Measurements from ENCODE around the gene MRFAP1.
"Not testable (repeated sequence)": the region's sequence is repeated elsewhere in the genome, so short reads cannot be mapped to it uniquely, and the experiment has no call there.

Gene MRFAP1

GRCh38 chr4:6672131-6672530 is 31.6 kb downstream of the MRFAP1 start:
- no peak for DNase-seq

GRCh38 chr4:6672541-6673190 is 32.2 kb downstream of the MRFAP1 start:
- not testable (repeated sequence) for DNase-seq

GRCh38 chr4:6673191-6673659 is 32.7 kb downstream of the MRFAP1 start:
- DNase-seq: not testable (repeated sequence)

GRCh38 chr4:6673660-6674499 is 33.4 kb downstream of the MRFAP1 start:
- peak; percentile 66 for DNase-seq

GRCh38 chr4:6674500-6675149 is 34.1 kb downstream of the MRFAP1 start:
- DNase-seq: peak; percentile 11

- no peak for DNase-seq
Observed at GRCh38 chr4:6676722-6677558, 36.5 kb downstream of the MRFAP1 start.

GRCh38 chr4:6680372-6681034 is 40.0 kb downstream of the MRFAP1 start:
- no peak for DNase-seq

- no peak for DNase-seq
Observed at GRCh38 chr4:6681191-6681590, 40.7 kb downstream of the MRFAP1 start.

- DNase-seq: no peak
Observed at GRCh38 chr4:6682862-6683590, 42.5 kb downstream of the MRFAP1 start.

GRCh38 chr4:6684656-6685055 is 44.2 kb downstream of the MRFAP1 start:
- DNase-seq: no peak

- DNase-seq: no peak
Observed at GRCh38 chr4:6686104-6686787, 45.8 kb downstream of the MRFAP1 start.

- DNase-seq: no peak
Observed at GRCh38 chr4:6687947-6688878, 47.7 kb downstream of the MRFAP1 start.

- no peak for DNase-seq
Observed at GRCh38 chr4:6688879-6689505, 48.5 kb downstream of the MRFAP1 start.

GRCh38 chr4:6689506-6689960 is 49.0 kb downstream of the MRFAP1 start:
- DNase-seq: no peak
